PFSK-1 (cell line): Measurements from ENCODE around the gene NHLRC1.

ENCODE experiments used
- POLR2AphosphoS5 ChIP-seq: IDR thresholded peaks from 2 replicates; pipeline ENCODE4 v1.6.1; 2012; ENCODE audit warnings: low read depth, mild to moderate bottlenecking, control low read depth, low read length, moderate library complexity
- SIN3A ChIP-seq: IDR thresholded peaks from 2 replicates; pipeline ENCODE4 v1.6.1; 2012; ENCODE audit warnings: mild to moderate bottlenecking, low read length, moderate library complexity, borderline replicate concordance; ENCODE audit not compliant: insufficient read depth
- TF ChIP-seq, protein P1 (sequence below), 2 experiments: IDR thresholded peaks; 2 replicates each; pipeline versions ENCODE4 v1.6.1 to v1.8.0; 2011 to 2012; ENCODE audit warnings: low read depth in 2 of 2, low read length in 2 of 2, control low read depth in 1 of 2, inconsistent platforms in 1 of 2, mild to moderate bottlenecking in 1 of 2, moderate library complexity in 1 of 2; ENCODE audit not compliant: insufficient read depth in 1 of 2

DNA sequence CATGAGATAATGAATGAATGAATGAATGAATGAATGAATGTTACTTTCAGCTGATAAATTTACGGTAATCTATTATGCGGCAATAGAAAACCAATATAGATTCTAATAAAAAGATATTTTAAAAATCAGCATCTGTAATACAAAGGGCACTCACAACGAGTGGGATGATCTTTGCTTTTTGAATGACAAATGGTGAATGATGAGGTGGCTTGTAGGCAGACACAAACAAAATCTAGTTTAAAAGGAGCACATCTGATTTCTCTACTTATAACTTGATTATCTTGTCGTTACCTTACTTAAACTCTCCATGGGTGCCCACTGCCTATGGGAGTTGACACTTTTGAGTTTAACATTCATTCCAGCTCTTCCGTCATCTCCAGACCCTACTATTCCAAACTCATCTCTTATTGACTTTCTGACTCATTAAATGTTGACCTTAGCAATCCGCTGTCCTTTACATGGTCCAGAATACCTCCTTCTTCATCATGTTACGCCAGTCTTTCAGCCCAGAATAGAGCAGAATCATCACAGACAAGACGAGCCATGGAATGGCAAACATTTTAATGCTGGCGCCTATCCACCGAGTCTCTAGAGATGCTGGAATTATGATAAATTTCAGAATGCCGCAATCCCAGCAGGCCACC, 41.3 kb downstream of the NHLRC1 start:
- TF ChIP-seq POLR2AphosphoS5 (no peak), SIN3A (no peak)
- TF ChIP-seq, protein P1, sequence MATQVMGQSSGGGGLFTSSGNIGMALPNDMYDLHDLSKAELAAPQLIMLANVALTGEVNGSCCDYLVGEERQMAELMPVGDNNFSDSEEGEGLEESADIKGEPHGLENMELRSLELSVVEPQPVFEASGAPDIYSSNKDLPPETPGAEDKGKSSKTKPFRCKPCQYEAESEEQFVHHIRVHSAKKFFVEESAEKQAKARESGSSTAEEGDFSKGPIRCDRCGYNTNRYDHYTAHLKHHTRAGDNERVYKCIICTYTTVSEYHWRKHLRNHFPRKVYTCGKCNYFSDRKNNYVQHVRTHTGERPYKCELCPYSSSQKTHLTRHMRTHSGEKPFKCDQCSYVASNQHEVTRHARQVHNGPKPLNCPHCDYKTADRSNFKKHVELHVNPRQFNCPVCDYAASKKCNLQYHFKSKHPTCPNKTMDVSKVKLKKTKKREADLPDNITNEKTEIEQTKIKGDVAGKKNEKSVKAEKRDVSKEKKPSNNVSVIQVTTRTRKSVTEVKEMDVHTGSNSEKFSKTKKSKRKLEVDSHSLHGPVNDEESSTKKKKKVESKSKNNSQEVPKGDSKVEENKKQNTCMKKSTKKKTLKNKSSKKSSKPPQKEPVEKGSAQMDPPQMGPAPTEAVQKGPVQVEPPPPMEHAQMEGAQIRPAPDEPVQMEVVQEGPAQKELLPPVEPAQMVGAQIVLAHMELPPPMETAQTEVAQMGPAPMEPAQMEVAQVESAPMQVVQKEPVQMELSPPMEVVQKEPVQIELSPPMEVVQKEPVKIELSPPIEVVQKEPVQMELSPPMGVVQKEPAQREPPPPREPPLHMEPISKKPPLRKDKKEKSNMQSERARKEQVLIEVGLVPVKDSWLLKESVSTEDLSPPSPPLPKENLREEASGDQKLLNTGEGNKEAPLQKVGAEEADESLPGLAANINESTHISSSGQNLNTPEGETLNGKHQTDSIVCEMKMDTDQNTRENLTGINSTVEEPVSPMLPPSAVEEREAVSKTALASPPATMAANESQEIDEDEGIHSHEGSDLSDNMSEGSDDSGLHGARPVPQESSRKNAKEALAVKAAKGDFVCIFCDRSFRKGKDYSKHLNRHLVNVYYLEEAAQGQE (IDR thresholded peaks at IDR 0.05; ENCODE audit: insufficient read depth in 1 of 2, low read depth in 2 of 2, low read length in 2 of 2), result no peak
